GM19238 (cell line): ENCODE measurements around the gene FGF3.

Source experiments
- DNase-seq: peaks from one replicate; pipeline ENCODE4 v3.0.0; 2011; ENCODE audit warnings: low spot score; ENCODE audit not compliant: insufficient read length

Gene FGF3

DNA sequence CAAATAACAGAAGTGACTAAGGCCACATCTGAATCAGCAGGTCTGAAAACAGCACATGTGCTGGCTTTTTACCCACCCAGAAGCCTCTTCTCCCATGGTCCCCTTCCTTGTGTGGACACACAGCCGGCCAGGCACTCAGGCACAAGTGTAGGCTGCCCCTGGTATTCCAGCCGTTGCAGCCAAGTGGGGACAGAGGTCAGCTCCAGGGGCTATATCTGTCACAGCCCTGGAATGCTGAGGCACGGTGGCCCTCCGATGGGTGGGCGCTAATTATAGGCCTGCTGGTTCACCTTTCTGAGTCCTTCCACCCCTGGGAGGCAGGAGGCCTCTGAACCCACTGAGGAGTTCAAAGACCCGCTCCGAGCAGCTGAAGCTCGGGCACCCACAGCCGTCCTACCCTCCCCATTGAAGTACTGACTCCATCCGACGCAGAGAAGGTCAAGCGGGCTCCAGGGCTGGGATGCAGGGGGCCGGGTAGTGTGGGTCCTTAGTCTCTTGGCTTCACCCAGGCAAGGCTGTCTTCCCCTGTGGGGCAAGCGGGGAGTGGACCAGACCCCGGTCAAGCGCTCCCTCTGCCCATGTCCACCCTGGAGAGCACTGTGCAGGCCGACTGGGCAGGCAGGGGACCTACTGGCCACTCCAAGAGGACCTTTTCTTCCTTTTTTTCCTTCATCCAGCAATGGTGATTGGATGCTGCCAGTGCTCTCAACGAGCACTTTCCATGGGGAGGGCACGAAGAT is 14.3 kb downstream of the FGF3 start:
- no peak for DNase-seq

DNA sequence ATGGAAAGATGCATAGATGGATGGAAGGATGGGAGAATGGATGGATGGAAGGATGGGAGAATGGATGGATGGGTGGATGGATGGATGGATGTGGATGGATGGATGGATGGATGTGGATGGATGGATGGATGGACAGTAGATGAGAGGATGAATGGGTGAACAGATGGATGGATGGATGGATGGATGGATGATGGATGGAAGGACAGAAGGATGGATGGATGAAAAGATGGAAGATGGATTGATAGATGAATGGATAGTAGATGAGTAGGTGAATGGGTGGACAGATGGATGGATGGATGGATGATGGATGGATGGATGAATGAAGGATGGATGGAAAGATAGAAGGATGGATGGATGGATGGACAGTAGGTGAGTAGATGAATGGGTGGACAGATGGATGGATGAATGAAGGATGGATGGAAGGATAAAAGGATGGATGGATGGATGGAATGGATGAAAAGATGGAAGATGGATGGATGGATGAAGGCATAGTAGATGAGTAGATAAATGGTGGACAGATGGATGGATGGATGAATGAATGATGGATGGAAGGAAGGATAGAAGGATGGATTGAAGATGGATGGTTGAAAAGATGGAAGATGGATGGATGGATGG is 15.5 kb downstream of the FGF3 start:
- no peak for DNase-seq

GRCh38 chr11:69803022-69803421 is 16.2 kb downstream of the FGF3 start:
- DNase-seq = no peak

DNA sequence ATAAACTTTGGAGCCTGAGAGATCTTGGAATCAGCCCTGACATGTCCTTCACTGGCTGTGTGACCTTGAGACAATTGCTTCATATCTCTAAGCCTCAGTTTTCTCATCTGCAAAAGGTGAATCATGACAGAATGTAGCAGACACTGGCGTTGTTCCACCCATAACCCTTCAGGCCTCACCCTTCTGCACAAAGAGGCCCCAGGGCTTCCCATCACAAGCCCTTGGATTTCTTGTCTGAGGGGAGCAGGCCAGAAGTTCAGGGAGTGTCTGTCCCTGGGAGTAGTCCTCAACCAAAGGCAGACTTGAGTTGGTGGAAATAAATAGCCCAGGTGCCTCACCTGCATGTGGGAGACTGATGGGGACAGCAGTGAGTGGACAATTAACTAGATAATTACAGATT is 16.6 kb downstream of the FGF3 start:
- no peak for DNase-seq

DNA sequence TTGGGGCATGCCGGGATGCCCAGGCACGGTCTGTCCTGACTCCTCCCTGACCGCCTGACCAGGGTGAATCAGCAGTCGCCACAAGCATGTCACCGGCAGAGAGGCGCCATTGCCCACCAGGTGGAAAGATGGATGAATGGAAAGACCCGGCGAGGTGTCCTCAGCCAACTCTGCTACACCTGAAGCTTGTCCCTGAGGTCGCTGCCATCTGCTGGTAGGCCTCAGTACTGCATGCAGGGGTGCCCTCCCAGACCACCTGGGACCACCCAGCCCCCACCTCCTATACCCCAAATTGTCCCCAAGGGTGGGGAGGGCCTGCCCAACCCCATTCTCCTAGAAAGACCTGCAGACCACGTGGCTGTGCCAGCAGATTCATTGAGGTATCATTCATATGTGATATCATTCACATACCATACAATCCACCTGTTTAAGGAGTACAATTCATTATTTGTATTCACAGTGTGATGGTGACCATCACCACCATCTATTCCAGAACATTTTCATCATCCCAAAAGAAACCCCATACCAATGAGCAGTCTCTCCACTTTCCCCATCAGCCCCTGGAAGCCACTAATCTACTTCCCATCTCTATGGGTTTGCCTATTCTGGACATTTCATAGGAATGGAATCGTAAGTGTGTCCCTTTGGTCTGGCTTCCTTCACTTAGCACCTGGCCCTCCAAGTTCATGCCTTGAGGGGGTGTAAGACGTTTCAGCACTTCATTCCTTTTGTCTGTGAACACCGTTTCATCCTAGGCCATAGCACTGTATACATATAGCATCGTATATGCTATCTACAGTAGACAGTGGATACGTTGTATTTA is 17.5 kb downstream of the FGF3 start:
- DNase-seq = peak; percentile 40

- DNase-seq = no peak
Measured at GRCh38 chr11:69800278-69800677, 18.9 kb downstream of the FGF3 start.

- DNase-seq = no peak
Measured at GRCh38 chr11:69799582-69799981, 19.6 kb downstream of the FGF3 start.

- DNase-seq = no peak
Measured at GRCh38 chr11:69799097-69799496, 20.1 kb downstream of the FGF3 start.

- no peak for DNase-seq
Measured at GRCh38 chr11:69797737-69798528, 21.3 kb downstream of the FGF3 start.

DNA sequence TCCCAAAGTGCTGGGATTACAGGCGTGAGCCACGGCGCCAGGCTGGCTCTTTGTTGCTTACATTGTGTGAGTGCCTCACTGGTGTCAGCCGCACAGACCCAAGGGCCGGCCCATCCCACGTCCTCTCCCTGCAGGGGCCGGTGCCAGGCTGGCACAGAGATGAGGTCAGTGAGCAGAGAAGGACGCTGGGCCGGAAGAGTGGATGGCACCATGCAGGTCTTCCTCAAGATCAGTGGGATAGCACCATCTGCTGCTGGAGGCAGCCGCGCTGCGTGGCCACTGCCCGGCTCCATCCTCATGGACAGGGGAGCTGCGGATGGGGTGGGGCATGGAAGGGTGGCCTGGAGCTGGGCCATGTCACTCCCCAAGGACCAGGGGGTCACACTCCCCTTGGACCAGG is 22.1 kb downstream of the FGF3 start:
- DNase-seq = no peak

- no peak for DNase-seq
Measured at GRCh38 chr11:69796063-69796462, 23.2 kb downstream of the FGF3 start.

- no peak for DNase-seq
Measured at GRCh38 chr11:69791276-69792180, 27.7 kb downstream of the FGF3 start.

GRCh38 chr11:69788956-69789355 is 30.3 kb downstream of the FGF3 start:
- DNase-seq = no peak

GRCh38 chr11:69787906-69788305 is 31.3 kb downstream of the FGF3 start:
- no peak for DNase-seq

DNA sequence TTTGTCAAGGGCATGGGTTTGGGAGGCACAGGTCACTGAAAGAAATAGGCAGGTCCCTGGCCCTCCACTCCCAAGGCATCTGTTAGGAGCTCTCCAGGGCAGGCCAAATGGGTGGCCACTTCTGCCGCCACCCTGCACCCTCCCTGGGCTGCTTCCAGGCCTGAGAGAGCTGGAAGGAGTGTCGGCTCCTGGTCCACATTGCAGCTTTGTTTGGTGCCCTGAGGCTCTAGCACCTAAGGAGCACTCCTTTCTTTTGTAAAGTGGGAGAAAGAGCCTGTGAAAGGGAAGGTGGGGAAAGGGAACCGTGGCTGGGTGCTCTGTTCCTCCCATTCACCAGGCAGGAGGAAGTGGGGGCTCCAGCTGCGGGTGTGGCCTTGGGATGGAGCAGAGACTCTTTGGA is 31.8 kb downstream of the FGF3 start:
- DNase-seq = no peak

GRCh38 chr11:69781241-69781640 is 38.0 kb downstream of the FGF3 start:
- no peak for DNase-seq

- DNase-seq = no peak
Measured at GRCh38 chr11:69778373-69778772, 40.8 kb downstream of the FGF3 start.

DNA sequence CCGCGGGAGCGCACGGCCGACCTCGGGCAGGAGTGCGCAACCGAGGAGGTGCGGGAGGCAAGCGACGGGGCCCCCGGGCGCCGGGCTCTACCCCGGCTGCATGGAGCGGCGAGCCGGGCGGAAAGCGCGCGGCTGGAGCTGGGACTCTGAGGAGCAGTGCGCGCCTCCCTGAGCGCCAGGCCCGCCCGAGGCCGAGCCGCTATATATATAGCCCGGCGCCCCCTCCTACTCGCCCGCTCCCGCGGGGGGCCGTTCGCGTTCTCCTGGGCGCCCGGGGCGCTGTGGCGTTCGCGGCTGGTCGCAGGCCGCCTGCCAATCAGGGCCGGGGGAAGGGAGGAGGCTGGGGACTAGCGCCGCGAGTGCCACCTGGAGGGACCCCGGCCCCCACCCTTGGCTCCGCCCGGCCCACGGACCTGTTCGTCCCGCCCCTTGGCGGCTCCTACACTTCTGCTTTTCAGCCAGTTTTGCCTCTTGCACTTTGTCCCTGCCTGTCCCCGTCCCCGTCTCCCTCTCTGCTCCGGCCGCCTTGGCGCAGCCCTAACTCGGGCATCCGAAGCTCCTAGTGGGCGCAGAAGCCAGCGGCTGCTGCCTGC is 44.0 kb downstream of the FGF3 start, which contains the start of gene FGF4:
Gene FGF4 (minus strand): TSS at position 179 of the 593 bp plus-strand sequence. CDS start 257 bp downstream, outside the sequence.
- no peak for DNase-seq

GRCh38 chr11:69774354-69775162 is 44.7 kb downstream of the FGF3 start:
- DNase-seq = no peak
